ENCODE measurements around the gene CIAO1.

DNA sequence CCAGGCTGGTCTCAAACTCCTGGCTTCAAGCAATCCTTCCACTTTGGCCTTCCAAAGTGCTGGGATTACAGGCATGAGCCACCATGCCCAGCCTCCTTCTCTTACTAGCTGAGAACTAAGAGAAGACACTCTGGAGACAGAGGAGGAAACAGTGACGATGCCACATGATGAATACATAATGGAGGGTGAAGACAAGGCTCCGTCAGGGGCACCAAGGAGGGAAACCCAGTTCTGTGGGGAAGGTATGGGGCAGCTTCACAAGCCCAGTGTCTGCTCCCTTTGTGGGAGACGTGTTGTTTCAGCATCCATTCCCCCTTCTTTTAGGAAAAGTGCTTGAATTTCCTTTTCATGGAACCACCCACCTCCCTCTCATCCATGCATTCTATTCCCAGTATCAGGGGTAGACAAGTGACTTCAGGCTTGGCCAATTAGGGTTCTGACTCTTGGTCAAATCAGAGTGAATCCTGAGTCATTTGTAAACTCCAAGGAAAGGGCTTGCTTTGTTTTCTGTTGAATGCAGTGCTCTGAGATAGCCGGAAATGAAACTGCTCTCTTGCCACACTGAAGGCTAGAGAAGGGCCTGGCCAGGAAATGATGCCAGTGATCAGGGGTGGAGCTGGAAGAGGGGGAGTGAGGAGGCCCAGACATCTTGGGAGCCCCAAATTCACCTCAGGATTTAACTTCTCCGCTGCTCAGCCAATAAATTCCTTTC, 24.0 kb upstream of the CIAO1 start:
- TF ChIP-seq TAF1 (IDR thresholded peaks at IDR 0.05; ENCODE audit: borderline replicate concordance, insufficient read depth, low read length) (peak; percentile 89; the same call in 1 of the 2 replicates), POLR2AphosphoS5 (IDR thresholded peaks at IDR 0.05; ENCODE audit: low read depth, low read length) (peak; percentile 35; the same call in 1 of the 2 replicates)
